ENCODE measurements around the gene SEL1L2. TPM values are rescaled to one million over a fixed set of nuclear protein-coding genes. Genes with fewer than 3 reads are reported as not detected.

SEL1L2 gene
- total RNA-seq, 2 donors from 2014 or later = 0.28 TPM; not detected in 1

DNA sequence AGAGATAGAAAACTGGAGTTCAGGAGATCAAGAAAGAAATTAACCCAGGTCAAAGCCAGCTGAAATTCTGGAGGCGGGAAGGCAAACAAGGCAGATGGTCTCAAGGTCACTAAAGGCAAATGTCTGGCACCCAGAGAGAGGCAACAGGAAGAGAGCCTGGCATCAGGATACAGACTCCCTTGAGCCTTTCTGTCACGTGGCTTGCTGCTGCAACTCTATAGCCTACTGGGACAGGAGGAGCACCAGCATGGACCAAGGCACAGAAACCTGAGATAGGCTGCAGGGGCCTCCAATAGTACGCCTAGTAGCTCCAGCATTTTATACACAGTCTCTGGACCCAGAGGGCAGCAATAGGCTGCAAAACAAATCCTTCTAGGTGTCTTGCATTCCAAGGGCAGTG, 75.1 kb downstream of the SEL1L2 start:
- no peak for TF ChIP-seq POLR2AphosphoS5 (IDR thresholded peaks at IDR 0.05)
- TF ChIP-seq, protein P1, sequence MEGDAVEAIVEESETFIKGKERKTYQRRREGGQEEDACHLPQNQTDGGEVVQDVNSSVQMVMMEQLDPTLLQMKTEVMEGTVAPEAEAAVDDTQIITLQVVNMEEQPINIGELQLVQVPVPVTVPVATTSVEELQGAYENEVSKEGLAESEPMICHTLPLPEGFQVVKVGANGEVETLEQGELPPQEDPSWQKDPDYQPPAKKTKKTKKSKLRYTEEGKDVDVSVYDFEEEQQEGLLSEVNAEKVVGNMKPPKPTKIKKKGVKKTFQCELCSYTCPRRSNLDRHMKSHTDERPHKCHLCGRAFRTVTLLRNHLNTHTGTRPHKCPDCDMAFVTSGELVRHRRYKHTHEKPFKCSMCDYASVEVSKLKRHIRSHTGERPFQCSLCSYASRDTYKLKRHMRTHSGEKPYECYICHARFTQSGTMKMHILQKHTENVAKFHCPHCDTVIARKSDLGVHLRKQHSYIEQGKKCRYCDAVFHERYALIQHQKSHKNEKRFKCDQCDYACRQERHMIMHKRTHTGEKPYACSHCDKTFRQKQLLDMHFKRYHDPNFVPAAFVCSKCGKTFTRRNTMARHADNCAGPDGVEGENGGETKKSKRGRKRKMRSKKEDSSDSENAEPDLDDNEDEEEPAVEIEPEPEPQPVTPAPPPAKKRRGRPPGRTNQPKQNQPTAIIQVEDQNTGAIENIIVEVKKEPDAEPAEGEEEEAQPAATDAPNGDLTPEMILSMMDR (IDR thresholded peaks at IDR 0.05) = no peak
- no peak for TF ChIP-seq POLR2A (IDR thresholded peaks at IDR 0.05)
- 52% methylated on average over 3 of the region's 3 CpGs for WGBS

DNA sequence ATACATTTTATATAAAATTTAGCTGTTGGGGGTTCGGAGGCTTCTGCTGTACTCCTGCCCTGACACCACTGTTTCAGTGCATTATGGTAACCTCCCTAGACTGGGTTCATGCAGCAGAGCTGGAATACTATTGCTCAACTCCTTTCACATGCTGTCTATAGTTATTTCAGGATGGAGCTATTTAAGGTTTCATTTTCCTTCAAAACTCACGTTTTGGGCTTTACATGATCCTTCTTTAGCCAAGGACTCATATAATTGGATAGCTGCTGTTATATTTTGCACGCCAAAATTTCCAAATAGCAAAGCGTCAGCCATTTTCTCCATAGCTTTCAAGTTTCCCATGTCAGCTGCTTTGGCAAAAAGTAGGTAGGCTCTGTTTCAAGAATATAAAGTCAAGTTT, 76.8 kb downstream of the SEL1L2 start:
- TF ChIP-seq POLR2AphosphoS5 (IDR thresholded peaks at IDR 0.05) (no peak), POLR2A (IDR thresholded peaks at IDR 0.05) (no peak)
- TF ChIP-seq, protein P1 (IDR thresholded peaks at IDR 0.05) = no peak
- H3K9me3 ChIP-seq = no peaks in the 10 kb centered on the region
- intact Hi-C loops (cut with DNase I) = no loop called here
- 84% methylated on average over 4 of the region's 4 CpGs for WGBS
- DNase-seq (ENCODE audit: low spot score) = no peak
- no peaks in the 10 kb centered on the region for H3K27me3 ChIP-seq (replicated peaks; ENCODE audit: insufficient read depth)
- no peaks in the 10 kb centered on the region for H3K4me1 ChIP-seq (replicated peaks)
- no peak overlapping the region for H3K27ac ChIP-seq
- no peaks in the 10 kb centered on the region for H3K36me3 ChIP-seq
- H3K4me3 ChIP-seq = no peak overlapping the region

More for the DNA sequence above, 75.1 kb downstream of the SEL1L2 start:
- DNase-seq (ENCODE audit: low spot score) = no peak
- Histone ChIP-seq H3K36me3 (no peaks in the 10 kb centered on the region), H3K4me3 (no peak overlapping the region), H3K27ac (no peak overlapping the region), H3K27me3 (replicated peaks; ENCODE audit: insufficient read depth) (no peaks in the 10 kb centered on the region), H3K9me3 (no peaks in the 10 kb centered on the region), H3K4me1 (replicated peaks) (no peaks in the 10 kb centered on the region)
- intact Hi-C loops (cut with DNase I) = no loop called here

DNA sequence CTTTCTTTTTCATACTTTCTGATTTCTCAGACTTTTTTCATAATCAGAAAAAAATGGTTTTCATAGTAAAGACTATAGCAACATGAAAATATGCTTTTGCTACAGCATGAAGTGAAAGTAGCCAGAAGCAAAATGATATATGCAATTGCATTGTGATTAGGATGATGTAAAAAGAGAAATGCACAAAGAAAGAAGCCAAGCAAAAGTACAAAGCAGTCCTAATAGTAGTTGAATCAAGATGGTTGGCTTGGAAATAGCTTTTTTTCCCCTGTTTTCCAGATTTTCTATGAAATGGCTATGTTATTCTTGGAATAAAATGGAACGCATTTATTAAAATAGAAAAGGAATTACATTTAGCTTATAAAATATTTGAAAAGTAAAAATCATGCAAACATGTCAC, 77.3 kb downstream of the SEL1L2 start:
- no peak overlapping the region for H3K4me3 ChIP-seq
- intact Hi-C loops (cut with DNase I) = no loop called here
- no peak for TF ChIP-seq POLR2AphosphoS5 (IDR thresholded peaks at IDR 0.05)
- TF ChIP-seq, protein P1 (IDR thresholded peaks at IDR 0.05) = no peak
- TF ChIP-seq POLR2A (IDR thresholded peaks at IDR 0.05) = no peak

DNA sequence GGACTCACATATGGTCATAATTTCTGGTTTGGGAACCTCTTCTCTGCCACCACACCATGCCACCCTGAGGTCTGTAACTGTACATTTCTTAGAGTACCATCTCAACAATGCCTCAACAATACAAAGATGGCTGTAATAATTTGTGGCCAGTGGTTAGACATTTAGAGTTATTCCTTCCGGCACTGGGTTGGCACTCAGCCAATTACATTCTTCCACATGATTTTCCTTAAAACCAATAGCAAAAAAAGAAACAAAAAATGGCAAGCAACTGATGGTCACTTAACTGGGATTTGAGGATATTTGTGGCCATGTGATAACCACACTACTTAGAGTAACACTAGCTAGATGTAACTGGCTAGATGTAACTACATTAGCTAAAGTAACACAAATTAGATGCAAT, 79.9 kb downstream of the SEL1L2 start:
- Histone ChIP-seq H3K27ac (no peak overlapping the region), H3K4me3 (no peak overlapping the region), H3K9me3 (no peaks in the 10 kb centered on the region), H3K4me1 (replicated peaks) (no peaks in the 10 kb centered on the region), H3K27me3 (replicated peaks; ENCODE audit: insufficient read depth) (no peaks in the 10 kb centered on the region), H3K36me3 (no peaks in the 10 kb centered on the region)
- intact Hi-C loops (cut with DNase I) = no loop called here
- TF ChIP-seq POLR2AphosphoS5 (IDR thresholded peaks at IDR 0.05) = no peak
- TF ChIP-seq, protein P1 (IDR thresholded peaks at IDR 0.05) = no peak
- no peak for DNase-seq (ENCODE audit: low spot score)
- 68% methylated on average over 1 of the region's 1 CpG for WGBS

More for the DNA sequence above, 77.3 kb downstream of the SEL1L2 start:
- no peaks in the 10 kb centered on the region for H3K27me3 ChIP-seq (replicated peaks; ENCODE audit: insufficient read depth)
- no peaks in the 10 kb centered on the region for H3K36me3 ChIP-seq
- no peaks in the 10 kb centered on the region for H3K4me1 ChIP-seq (replicated peaks)
- H3K9me3 ChIP-seq = no peaks in the 10 kb centered on the region
- no peak for DNase-seq (ENCODE audit: low spot score)
- 87% methylated on average over 1 of the region's 1 CpG for WGBS
- no peak overlapping the region for H3K27ac ChIP-seq

DNA sequence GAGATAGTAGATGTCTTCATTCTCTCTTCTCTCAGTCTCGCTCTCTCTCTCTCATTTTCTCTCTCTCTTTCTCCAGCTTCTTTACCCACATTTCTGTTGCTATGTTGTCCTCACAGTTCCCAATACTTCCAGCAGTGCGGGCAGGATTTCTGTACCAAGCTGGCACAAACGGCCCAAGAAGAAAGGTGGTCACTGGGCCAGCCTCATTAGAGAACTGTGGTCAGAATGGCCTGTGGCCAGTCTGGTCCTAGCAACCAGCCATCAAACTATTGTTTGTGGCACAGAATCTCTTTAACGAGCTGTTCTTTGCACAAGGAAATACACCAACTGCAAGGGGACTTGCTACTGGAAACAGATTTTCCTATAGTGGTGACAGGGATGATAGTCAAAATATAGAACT, 81.3 kb downstream of the SEL1L2 start:
- no peaks in the 10 kb centered on the region for H3K4me1 ChIP-seq (replicated peaks)
- WGBS = 72% methylated on average over 4 of the region's 4 CpGs
- H3K27ac ChIP-seq = no peak overlapping the region
- H3K9me3 ChIP-seq = no peaks in the 10 kb centered on the region
- H3K27me3 ChIP-seq (replicated peaks; ENCODE audit: insufficient read depth) = no peaks in the 10 kb centered on the region
- no peak for TF ChIP-seq POLR2A (IDR thresholded peaks at IDR 0.05)
- TF ChIP-seq, protein P1 (IDR thresholded peaks at IDR 0.05) = no peak
- no peak overlapping the region for H3K4me3 ChIP-seq
- intact Hi-C loops (cut with DNase I) = no loop called here
- H3K36me3 ChIP-seq = no peaks in the 10 kb centered on the region
- no peak for DNase-seq (ENCODE audit: low spot score)
